PC-9 (cell line): Measurements from ENCODE around the gene LAMC1.

Source experiments
- EZH2 ChIP-seq: fragments of 200-600 bp; sonication (generic); IDR thresholded peaks from 2 replicates; pipeline ENCODE4 v1.8.0; 2017; ENCODE audit warnings: antibody characterized with exemption, low read depth
- TF ChIP-seq, protein P1 (sequence below): fragments of 200-600 bp; sonication (generic); conservative IDR thresholded peaks from 2 replicates; pipeline ENCODE4 v1.6.1; 2017; ENCODE audit warnings: mixed run types, antibody characterized with exemption, mild to moderate bottlenecking, moderate library complexity

DNA sequence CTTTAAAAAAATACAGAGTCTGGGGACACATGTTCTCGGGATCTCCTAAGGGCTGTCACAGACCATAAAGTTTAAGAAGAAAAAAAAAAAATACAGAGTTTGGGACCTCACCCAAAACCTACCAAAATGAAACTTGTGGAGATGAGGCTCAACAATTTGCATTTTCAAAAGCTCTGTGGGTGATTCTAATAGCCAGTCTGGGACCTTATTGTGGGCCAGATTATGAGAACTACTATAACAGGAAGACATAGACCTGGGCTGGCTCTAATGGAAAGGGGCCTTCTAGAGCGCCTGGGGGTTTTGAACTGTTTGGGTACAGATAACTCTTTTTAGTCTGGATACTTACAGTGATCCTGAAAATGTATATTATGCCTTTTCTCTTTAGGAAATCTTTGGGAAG, 69.1 kb downstream of the LAMC1 start:
- TF ChIP-seq EZH2: no peak
- TF ChIP-seq, protein P1, sequence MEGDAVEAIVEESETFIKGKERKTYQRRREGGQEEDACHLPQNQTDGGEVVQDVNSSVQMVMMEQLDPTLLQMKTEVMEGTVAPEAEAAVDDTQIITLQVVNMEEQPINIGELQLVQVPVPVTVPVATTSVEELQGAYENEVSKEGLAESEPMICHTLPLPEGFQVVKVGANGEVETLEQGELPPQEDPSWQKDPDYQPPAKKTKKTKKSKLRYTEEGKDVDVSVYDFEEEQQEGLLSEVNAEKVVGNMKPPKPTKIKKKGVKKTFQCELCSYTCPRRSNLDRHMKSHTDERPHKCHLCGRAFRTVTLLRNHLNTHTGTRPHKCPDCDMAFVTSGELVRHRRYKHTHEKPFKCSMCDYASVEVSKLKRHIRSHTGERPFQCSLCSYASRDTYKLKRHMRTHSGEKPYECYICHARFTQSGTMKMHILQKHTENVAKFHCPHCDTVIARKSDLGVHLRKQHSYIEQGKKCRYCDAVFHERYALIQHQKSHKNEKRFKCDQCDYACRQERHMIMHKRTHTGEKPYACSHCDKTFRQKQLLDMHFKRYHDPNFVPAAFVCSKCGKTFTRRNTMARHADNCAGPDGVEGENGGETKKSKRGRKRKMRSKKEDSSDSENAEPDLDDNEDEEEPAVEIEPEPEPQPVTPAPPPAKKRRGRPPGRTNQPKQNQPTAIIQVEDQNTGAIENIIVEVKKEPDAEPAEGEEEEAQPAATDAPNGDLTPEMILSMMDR: no peak
